Stimulated activated CD4-positive, alpha-beta T cell treated with anti-CD3 and anti-CD28 coated beads, TNF-alpha, amount 100 ng/mL, for 1 hour (primary cell): ENCODE results near the gene GPAT2.
"Not testable (repeated sequence)": the region's sequence is repeated elsewhere in the genome, so short reads cannot be mapped to it uniquely, and the experiment has no call there.

Source experiments
- DNase-seq, 3 donors: peaks; one replicate each; pipeline ENCODE4 v3.0.0-alpha.2; 2020; ENCODE audit warnings: low read depth in 3 of 3, low spot score in 1 of 3

Gene GPAT2

DNA sequence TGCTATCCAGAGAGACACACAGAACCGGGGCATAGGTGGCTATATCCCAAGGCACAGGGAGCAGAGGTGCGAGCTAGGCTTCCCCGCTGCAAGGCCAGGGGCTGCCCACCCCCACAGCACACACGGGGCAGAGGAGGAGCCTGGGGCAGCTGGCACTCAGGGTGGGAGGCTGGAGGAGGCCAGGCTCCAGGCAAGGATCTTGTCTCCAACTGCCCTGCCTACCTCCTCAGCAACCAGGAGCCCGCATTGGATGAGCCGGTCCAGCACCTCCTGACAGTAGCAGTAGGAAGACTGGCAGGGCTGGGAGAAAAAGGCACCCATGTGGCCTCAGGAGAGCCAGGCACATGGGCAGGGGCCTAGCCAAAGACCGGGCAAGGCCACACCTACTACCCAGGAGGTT, 11.0 kb downstream of the GPAT2 start:
- DNase-seq: not testable (repeated sequence)

DNA sequence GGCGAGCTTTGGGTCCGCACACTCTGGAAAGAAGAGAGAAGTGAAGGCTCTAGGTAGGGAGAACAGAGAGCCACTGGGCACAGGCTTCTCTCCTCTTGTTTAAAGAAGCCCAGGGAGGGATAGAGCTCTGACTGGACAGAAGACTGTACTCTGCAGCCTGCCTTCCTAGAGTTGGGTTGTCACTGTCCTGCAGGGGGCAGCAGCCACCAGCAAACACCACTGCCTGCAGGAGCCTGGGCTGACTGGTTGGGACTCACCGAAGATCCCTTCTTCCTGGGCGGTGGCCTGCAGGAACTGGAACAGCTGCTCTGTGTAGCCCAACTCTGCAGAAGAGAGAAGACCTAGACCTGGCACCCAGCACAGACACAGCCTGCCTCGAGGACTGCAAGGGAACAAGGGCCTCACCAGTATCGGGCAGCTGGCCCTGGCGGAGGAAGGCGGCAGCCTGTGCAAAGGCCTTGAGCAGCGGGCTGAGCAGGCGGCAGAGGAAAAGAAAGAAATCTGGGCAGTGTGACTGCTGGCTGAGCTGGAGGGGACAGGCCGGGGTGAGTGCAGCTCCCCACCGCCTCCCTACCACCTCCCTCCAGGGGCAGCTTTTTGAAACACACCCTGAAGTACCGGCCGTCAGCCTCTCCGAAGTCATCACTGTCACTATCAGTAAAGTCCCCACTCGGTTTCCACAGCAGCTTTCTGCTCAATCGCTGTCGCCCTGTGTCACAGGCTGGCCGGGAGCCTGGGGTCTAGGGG, 11.8 kb downstream of the GPAT2 start:
- DNase-seq: peak; percentile 21 to 54 (median 45)

DNA sequence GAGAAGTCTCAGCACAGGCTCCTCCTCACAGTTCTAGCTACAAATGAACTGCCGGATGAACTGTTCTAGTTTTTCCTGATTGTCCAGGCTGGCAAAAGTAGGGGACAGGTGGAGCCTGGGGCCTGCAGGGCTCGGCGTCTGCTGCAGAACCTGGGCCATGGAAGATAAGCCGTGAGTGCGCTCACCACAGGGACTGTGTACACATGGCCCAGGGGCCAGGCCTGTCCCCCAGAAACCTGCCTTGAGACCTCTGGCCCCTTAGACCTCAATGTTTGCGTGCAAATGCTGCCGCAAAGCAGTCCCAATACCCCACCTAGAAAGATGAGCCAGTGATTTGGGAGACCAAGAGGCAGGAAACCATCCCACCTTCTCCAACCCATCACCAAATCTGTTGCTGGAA, 12.6 kb downstream of the GPAT2 start:
- DNase-seq: not testable (repeated sequence)

DNA sequence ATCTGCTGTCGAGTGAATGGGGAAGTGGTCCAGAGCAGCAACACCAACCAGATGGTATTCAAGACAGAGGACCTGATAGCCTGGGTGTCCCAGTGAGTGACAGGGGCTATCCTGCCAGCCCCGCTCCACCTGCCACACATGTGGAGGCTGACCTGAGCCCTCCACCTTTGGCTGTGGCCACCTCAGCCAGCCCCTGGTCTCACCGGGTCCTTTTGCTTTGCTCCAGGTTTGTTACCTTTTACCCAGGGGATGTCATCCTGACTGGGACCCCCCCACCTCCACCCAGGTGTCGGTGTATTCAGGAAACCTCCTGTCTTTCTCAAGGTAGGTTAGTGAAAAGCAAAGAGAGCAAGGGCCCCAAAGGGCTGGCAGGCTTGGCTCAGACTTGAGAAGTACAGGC, 13.6 kb downstream of the GPAT2 start:
- DNase-seq: not testable (repeated sequence)

DNA sequence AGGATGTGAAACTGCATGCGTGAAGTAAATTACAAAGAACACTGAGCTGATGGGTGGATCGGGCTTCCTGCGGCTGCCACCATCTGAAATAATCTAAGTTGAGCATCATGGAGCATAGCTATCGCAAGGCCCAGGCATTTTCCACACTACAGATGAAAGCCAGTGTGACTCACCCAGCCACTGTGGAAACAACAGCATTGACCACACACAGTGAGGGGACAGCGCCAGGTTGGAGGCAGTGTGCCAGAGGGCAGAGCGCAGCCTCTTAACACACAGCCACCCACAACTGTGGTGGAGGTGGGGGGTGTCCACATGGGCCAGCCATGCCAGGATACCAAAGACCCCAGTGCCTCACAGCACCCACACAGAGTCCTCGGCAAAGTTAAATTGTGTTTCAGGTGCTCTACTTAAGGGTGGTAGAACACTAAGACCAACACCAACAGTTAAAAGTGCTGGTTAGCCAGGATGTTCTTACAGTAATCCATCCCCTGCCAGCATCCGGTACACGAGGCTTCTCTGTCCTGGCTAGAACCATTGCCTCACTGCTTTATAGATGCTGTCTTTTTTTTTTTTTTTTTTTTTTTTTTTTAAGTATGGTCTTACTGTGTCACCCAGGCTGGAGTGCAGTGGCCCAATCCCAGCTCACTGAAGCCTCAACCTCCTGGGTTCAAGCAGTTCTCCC, 14.7 kb downstream of the GPAT2 start:
- not testable (repeated sequence) for DNase-seq

DNA sequence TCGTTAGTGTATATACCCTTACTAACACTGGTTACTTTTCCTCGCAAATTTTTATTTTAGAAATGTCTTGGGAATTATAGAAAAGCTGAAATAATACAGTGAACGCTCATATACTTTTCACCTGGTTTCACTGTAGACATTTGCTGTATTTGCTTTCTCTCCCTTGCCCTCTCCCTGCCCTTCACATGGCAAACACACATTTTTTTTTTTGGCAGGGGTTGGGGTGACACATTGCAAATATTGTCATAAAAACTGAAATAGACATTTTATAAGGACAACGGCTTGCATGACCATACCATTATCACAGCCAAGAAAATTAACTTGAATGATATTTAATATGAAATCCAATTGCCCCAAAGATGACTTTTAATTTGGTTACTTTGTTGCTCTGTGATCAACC, 18.4 kb downstream of the GPAT2 start:
- not testable (repeated sequence) for DNase-seq

DNA sequence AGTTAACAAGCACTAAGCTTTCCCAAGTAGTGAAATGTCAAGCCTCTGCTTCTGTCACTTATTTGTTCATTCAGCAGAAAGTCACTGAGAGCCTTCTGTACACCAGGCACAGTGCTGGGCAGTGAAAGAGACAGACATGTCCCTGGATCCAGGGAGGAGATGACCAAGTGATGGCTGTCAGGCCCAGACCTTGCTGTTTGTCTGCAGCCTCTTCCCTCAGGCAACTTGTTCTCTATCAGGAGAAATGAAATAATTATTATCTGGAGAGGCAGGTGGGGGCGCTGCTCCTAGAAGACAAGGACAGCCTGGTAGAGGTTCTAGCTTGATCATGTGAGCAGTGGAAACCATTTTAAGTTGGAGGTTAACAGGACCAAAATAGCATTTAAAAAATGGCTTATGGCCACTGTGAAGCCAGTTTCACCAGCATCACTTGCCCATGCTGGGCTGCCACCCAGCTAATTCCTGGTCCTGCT, 21.9 kb downstream of the GPAT2 start:
- not testable (repeated sequence) for DNase-seq

DNA sequence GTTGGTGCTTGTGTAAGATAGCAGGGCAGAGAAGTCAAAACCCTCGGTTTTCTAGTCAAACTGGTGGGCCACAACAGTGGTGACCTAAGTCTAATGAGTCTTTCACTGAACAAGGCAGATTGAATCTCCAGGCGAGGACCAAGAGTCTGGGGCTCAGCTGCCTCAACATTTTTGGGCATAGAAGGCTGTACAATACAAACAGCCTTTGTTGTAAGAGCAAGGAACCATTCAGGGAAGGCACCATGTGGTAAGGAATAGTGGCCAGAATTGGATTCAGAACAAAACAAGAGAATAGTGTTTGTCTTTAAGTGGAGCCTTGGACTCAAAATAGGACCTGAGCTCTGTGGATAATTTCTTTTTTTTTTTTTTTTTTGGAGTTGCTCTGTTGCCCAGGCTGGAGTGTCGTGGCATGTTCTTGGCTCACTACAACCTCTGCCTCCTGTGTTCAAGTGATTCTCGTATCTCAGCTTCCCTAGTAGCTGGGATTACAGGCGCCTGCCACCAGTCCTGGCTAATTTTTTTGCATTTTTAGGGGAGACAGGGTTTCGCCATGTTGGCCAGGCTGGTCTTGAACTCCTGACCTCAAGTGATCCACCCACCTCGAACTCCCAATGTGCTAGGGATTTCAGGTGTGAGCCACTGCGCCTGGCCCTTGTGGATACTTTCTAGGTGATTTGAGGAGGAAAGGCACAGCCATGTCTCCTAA, 22.5 kb downstream of the GPAT2 start:
- DNase-seq: not testable (repeated sequence)

DNA sequence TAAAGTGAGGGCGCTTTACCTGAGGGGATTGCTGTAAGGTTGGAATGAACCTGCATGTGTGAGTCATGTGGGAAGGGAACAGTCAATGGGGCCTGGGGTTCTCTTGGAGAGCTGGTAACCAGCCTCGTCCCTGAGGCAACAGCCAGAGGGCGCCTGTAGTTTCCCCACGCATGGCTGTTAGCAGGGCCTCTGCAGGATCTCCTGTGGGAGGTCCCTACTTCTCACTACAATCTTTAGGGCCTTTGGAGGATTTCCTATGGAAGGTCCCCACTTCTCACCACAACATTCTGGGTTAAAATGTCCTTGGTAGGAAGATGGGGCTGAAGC, 23.6 kb downstream of the GPAT2 start:
- not testable (repeated sequence) for DNase-seq

DNA sequence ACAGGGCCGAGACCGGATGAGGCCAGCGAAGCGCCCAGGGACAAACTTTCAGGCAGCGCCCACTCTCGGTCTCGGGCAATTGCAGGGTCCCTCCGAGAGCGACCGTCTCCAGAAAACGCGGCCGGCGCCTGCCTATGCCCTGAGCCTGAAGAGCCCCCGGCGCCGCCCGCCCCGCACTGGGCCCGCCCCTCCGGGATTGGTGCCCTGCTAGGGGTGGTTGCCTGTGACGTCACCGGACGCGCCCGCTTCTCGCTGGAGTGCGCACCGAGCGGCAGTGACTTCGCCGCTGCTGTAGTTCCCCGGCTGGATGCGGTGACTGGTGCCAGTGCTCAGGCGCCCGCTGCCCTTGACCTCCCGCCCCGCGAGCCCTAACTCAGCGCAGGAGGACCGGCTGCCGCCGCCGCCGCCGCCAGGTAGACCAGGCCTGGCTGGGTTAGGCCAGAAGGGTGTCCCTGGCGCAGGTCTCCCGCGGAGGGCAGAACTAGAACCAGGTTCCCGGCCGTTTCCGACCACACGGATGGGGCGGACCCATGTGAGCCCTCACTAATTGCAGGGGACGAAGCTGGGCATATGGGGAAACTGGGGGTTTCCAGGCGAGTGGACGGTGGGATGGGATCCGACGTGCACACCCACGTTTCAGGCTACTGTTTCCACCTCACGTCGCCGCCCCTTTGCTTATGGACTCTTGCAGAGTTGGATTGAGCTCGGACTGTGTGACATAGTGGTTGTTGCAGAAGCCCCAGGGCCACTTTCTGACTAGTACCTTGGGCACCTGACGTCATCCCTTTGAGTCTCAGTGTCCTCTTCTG, 24.2 kb downstream of the GPAT2 start:
- DNase-seq: peak; percentile 87 to 94 (median 91)

DNA sequence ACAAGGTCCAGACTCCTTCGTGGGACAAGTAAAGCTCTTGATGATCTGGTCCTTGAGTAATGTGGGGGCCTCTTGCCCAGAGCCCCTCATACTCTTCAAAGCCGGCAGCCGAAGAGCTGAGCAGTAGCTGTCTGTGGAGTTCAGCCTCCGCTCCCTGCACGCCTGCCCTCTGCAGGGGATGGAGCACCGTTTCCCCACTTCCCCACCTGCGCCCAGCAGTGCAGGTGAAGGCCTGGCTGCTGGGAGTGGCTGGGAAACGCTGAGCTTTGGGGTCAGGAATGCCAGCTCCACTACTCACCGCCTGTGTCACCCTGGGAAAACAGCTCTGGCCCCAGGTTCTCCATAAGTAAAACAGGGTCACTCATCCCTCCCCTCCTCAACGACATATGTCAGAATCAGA, 24.9 kb downstream of the GPAT2 start:
- not testable (repeated sequence) for DNase-seq

DNA sequence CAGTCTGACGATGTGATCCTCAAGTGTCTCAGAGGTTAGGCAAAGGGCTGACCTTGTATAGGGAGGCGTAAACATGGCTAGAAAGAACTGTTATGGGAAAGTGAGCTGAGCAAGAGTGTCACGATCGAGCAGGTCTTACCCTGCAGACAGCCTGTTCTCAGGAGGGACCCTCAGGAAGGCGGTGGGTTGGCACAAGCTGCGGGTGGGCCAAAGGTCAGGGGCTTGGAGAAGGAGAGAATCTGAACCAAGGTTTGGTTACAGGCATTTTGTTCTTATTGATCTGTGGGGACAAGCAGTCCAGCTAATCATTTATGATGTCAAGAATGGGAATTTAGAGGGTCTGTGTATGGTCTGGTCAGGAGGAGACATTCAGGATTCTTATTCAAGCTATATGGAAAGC, 26.7 kb downstream of the GPAT2 start:
- not testable (repeated sequence) for DNase-seq

DNA sequence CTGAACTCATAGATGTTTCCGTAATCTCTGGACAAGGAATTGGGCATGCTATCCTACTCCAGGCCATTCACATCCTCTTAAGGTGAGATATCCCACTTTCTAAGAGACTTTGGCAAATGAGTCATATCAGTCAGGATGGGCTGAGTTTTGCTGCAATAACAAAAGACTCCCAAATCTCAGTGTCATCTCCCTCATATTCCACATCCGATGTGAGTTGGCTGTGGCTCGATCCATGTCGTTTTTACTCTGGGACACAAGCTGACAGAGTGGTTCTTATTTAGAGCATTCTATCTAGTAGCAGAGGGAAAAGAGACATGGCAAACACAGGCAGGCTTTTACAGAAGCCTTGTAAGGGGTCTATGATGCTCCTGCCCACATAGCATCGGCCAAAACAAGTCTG, 28.5 kb downstream of the GPAT2 start:
- DNase-seq: not testable (repeated sequence)

DNA sequence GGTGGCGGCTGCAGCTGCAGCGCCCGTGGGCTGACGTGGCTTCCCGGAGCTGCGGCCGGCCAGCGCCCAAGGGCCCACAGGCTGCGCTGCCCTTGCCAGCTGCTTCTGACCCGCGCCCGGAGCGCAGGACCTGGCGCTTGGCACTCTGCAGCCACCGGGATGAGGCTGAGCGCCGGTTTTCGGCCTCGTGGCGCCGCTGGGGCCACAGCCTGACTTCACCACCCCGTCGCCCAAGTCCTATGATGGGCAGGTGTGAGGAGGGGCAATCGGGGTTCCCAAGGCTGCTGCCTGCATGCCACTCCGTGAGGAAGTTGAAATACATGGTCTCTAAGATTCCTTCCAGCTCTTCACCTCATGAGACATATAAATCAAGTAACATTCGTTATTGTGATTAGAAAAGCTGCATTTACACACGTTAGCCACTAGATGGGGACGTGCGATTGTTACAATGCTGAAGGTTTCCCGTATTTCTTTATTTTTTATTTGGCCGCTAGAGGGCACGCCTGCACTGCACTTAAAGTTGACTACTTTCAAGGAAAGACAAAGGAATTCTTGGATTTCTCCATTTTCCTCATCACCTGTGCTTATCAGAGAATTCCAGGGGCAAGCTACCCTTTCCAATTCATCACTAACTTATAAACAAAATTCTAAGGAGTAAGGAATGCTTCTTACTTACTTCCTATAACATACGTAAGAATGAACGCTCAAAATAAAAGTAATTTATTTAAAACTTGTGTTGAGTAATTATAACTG, 42.0 kb downstream of the GPAT2 start:
- peak in 1 of 3 donors; percentile 9 for DNase-seq

DNA sequence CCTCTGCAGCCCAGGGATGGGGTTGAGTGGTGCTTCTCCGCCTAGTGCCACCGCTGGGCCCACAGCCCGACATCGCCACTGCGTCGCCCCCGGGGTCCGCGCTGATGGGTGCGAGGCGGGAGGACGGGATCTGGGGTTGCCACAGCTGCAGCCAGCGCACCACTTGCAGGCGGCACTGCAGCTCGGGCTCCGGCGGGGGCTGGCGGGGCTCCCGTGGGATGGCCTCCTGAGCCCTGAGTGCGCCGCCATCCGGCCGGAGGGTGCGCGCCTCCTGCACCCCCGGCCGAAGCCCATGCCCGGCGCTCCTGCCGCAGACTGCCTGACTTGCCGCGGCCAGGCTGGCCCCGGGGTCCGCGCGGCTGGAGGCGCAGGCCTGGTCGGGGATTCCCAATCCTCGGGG, 42.6 kb downstream of the GPAT2 start:
- DNase-seq: not testable (repeated sequence)

DNA sequence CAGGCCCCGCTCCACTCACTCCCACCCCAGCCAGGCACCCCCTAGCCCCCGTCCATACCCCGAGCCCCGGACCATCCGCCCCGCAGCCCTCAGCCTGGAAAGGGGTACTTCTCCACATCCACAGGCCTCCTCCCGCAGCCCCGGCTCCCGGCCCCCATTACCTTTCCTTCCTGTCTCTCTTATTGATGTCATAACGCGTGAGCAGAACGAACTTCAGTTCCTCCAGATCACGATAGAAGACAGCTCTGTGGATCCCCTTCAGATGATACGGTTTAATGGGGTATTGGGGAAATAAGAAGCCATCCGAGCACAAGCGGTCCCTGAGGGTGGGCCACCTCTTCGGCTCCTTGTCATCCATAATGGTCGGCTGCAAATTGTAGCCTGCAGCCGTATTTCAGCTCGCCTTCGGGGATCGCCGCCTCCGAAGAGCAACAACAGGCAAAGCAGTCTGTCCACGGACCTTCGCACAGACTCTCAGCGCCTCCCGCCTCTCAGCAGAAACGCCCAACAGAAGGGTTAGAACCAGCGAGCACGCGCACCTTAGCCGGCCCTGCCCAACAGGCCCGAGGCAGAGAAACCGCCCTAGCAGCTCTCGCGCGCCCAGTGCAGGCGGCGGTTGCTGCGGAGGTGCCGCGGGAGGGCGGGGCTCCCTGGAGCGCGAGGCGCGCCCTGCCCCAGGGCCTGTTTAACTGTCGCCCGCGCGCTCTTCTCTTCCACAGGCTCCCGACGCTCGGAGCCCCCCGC, 43.2 kb downstream of the GPAT2 start, which contains the start of gene ANKRD36C:
Gene ANKRD36C (minus strand): TSS at position 474 of the 744 bp plus-strand sequence. CDS start 116 bp downstream, at position 358.
- peak in 1 of 3 donors; percentile 12 for DNase-seq

DNA sequence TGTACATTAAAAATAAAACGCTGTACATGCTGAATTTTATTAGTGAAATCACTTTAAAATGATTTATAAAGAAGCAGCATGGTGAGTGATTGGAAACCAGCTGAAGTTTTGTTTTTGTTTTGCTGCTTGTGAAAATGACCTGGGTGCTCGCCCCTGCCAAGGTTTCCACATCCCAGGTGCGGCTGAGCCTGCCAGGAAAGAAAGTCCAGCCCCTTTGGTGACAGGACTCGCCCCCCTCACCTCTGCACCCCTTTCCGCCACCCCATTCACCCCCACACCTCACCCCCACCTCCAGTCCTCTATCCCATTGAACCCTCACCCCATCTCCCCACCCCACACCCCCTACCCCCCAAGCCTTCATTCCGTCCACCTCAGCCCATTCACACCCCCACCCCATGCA, 43.8 kb downstream of the GPAT2 start:
- not testable (repeated sequence) for DNase-seq
